Activated CD4-positive, alpha-beta memory T cell treated with anti-CD3 and anti-CD28 coated beads, Interleukin-2, amount 10 ng/mL, durations not matched to agents 7 days and 5 days (primary cell): ENCODE data around the gene PKLR. TPM values are rescaled to one million over a fixed set of nuclear protein-coding genes. Genes with fewer than 3 reads are reported as not detected.

Source experiments
- CTCF ChIA-PET: fragments of 350-600 bp; sonication (Branson Sonifier 250); formaldehyde crosslinking; loops from one replicate; lab custom pipeline; 2021; ENCODE audit warnings: antibody characterized with exemption, inconsistent platforms; lab: Charles Lee
- POLR2A ChIA-PET: fragments of 350-600 bp; sonication (Branson Sonifier 250); formaldehyde crosslinking; loops from one replicate; lab custom pipeline; 2021; ENCODE audit warnings: antibody characterized with exemption; lab: Charles Lee
- DNase-seq: peaks from one replicate; pipeline ENCODE4 v3.0.0-alpha.2; 2020
- H3K27ac Mint-ChIP-seq: one replicate; pipeline ENCODE4 v1.8.0; 2021; ENCODE audit warnings: mild to moderate bottlenecking, mixed read lengths
- H3K27me3 Mint-ChIP-seq: one replicate; pipeline ENCODE4 v1.8.0; 2021; ENCODE audit warnings: mixed read lengths
- H3K36me3 Mint-ChIP-seq: one replicate; pipeline ENCODE4 v1.8.0; 2021; ENCODE audit warnings: low read depth, mixed read lengths
- H3K4me1 Mint-ChIP-seq: one replicate; pipeline ENCODE4 v1.8.0; 2021; ENCODE audit warnings: mixed read lengths
- H3K4me3 Mint-ChIP-seq: one replicate; pipeline ENCODE4 v1.8.0; 2021; ENCODE audit warnings: mild to moderate bottlenecking, mixed read lengths
- H3K9me3 Mint-ChIP-seq: one replicate; pipeline ENCODE4 v1.8.0; 2021; ENCODE audit warnings: mixed read lengths
- total RNA-seq, 2 experiments: library from RNA; stranded (reverse); gene quantifications; one replicate each; pipeline ENCODE4 v1.2.3, GENCODE V29; 2021

The PKLR gene
- total RNA-seq, 2 experiments from 2014 or later, result not detected

DNA sequence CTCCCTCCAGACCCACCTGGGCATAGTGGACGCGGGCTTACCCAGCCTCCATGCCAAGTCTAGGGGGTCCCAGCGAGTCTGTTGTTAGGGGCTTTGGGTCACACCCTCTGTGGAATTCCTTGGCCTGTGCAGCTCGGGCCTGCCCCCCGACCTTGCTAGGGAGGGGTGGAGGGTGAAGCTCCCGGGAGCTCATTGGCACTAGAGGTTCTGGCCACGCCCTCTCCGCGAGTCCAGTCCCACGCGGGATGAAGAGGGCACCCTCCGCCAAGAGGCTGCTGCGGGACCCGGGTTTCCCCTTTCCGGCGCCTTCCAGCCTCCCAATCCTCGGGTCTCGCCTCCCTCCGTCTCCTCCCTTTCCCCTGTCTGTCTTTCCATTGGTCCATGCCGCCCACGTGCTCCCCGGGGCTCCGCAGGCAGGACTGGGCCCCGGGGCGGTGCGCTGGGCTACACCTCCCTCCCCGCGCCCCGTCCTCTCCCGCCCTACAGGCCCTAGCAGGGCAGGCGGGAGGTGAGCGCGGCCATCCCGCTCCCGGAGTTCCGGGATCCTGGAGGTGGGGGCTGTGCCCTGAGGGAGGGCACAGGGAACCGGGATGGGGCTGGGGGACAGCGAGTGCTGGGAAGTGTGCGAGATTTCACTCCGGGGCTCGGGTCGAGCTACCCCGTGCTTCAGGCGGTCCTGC lies 22.9 kb upstream of the PKLR start:
- no peaks in the 10 kb centered on the region for H3K27me3 Mint-ChIP-seq
- peaks cover 21% of the 10 kb centered on the region for H3K36me3 Mint-ChIP-seq
- CTCF ChIA-PET, result interaction anchor here (0.7 to 5.5 kb wide), 26 partner anchors 12 to 268 kb away, joined by 3 to 78 read pairs (median 5); partner anchors contain the start of genes CLK2, FDPS, KRTCAP2 and SCAMP3
- H3K4me1 Mint-ChIP-seq, result peaks cover 45% of the 10 kb centered on the region
- peak; percentile 92 for DNase-seq
- peak overlapping the region; percentile 85 for H3K4me3 Mint-ChIP-seq
- POLR2A ChIA-PET, result interaction anchor here (0.6 to 6.2 kb wide), 22 partner anchors 10 to 421 kb away, joined by 3 to 50 read pairs (median 3); partner anchors contain the start of genes ASH1L, CLK2, ENTREP3 and FDPS
- no peaks in the 10 kb centered on the region for H3K9me3 Mint-ChIP-seq
- H3K27ac Mint-ChIP-seq, result peak overlapping the region; percentile 78

- Mint-ChIP-seq H3K4me3 (peak overlapping the region; percentile 85), H3K9me3 (no peaks in the 10 kb centered on the region), H3K4me1 (peaks cover 48% of the 10 kb centered on the region), H3K27me3 (no peaks in the 10 kb centered on the region), H3K27ac (peak overlapping the region; percentile 78), H3K36me3 (peaks cover 26% of the 10 kb centered on the region)
- ChIA-PET CTCF (interaction anchor here (0.7 to 5.5 kb wide), 26 partner anchors 11 to 269 kb away, joined by 3 to 78 read pairs (median 5); partner anchors contain the start of genes CLK2, FDPS, KRTCAP2 and SCAMP3), POLR2A (interaction anchor here (0.7 to 6.2 kb wide), 20 partner anchors 11 to 422 kb away, joined by 3 to 50 read pairs (median 3); partner anchors contain the start of genes CLK2, ENTREP3, FDPS and KRTCAP2)
- DNase-seq, result peak; percentile 90
Measured at GRCh38 chr1:155323729-155324036, 22.4 kb upstream of the PKLR start.

- CTCF ChIA-PET, result interaction anchor here (0.7 to 5.5 kb wide), 29 partner anchors 11 to 269 kb away, joined by 3 to 78 read pairs (median 5); partner anchors contain the start of genes CLK2, FDPS, KRTCAP2 and MTX1
- POLR2A ChIA-PET, result interaction anchor here (0.7 to 6.2 kb wide), 19 partner anchors 11 to 422 kb away, joined by 3 to 50 read pairs (median 3); partner anchors contain the start of genes CLK2, ENTREP3, FDPS and KRTCAP2
- DNase-seq, result peak; percentile 87
- peaks cover 48% of the 10 kb centered on the region for H3K4me1 Mint-ChIP-seq
- H3K27ac Mint-ChIP-seq, result peak overlapping the region; percentile 78
- peak overlapping the region; percentile 85 for H3K4me3 Mint-ChIP-seq
- no peaks in the 10 kb centered on the region for H3K27me3 Mint-ChIP-seq
- H3K36me3 Mint-ChIP-seq, result peaks cover 32% of the 10 kb centered on the region
- no peaks in the 10 kb centered on the region for H3K9me3 Mint-ChIP-seq
Measured at GRCh38 chr1:155322953-155323728, 21.9 kb upstream of the PKLR start.

DNA sequence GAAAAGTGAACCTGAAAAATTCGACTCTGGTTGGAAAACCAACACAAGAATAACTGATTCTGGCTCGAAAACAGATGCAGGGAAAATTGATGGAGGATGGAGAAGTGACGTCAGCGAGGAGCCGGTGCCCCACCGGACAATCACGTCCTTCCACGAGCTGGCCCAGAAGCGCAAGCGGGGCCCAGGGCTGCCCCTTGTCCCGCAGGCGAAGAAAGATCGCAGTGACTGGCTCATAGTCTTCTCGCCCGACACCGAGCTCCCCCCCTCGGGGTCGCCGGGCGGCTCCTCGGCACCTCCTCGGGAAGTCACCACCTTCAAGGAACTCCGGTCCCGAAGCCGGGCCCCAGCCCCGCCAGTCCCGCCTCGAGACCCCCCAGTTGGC lies 21.3 kb upstream of the PKLR start:
- CTCF ChIA-PET, result interaction anchor here (1.0 to 5.5 kb wide), 10 partner anchors 10 to 237 kb away, joined by 3 to 78 read pairs (median 4); partner anchors contain the start of genes CLK2, MTX1, SCAMP3 and THBS3
- Mint-ChIP-seq H3K9me3 (no peaks in the 10 kb centered on the region), H3K36me3 (peaks cover 32% of the 10 kb centered on the region), H3K4me3 (peak overlapping the region; percentile 66), H3K27me3 (no peaks in the 10 kb centered on the region), H3K27ac (peak overlapping the region; percentile 19), H3K4me1 (peaks cover 50% of the 10 kb centered on the region)
- DNase-seq, result peak; percentile 32
- POLR2A ChIA-PET, result interaction anchor here (1.6 to 6.2 kb wide), 7 partner anchors 13 to 129 kb away, joined by 6 to 50 read pairs (median 20); partner anchors contain the start of genes CLK2, FDPS and SCAMP3

GRCh38 chr1:155321639-155322503 lies 20.6 kb upstream of the PKLR start:
- H3K27ac Mint-ChIP-seq, result peak overlapping the region; percentile 19
- ChIA-PET CTCF (interaction anchor here (1.0 to 5.5 kb wide), 11 partner anchors 10 to 236 kb away, joined by 3 to 78 read pairs (median 4); partner anchors contain the start of genes CLK2, FDPS, MTX1 and SCAMP3), POLR2A (interaction anchor here (0.6 to 6.2 kb wide), 7 partner anchors 12 to 78 kb away, joined by 3 to 50 read pairs (median 10); partner anchors contain the start of genes CLK2 and FDPS)
- peaks cover 50% of the 10 kb centered on the region for H3K4me1 Mint-ChIP-seq
- DNase-seq, result no peak
- no peaks in the 10 kb centered on the region for H3K27me3 Mint-ChIP-seq
- peak overlapping the region; percentile 66 for H3K4me3 Mint-ChIP-seq
- H3K36me3 Mint-ChIP-seq, result peaks cover 32% of the 10 kb centered on the region
- H3K9me3 Mint-ChIP-seq, result no peaks in the 10 kb centered on the region

DNA sequence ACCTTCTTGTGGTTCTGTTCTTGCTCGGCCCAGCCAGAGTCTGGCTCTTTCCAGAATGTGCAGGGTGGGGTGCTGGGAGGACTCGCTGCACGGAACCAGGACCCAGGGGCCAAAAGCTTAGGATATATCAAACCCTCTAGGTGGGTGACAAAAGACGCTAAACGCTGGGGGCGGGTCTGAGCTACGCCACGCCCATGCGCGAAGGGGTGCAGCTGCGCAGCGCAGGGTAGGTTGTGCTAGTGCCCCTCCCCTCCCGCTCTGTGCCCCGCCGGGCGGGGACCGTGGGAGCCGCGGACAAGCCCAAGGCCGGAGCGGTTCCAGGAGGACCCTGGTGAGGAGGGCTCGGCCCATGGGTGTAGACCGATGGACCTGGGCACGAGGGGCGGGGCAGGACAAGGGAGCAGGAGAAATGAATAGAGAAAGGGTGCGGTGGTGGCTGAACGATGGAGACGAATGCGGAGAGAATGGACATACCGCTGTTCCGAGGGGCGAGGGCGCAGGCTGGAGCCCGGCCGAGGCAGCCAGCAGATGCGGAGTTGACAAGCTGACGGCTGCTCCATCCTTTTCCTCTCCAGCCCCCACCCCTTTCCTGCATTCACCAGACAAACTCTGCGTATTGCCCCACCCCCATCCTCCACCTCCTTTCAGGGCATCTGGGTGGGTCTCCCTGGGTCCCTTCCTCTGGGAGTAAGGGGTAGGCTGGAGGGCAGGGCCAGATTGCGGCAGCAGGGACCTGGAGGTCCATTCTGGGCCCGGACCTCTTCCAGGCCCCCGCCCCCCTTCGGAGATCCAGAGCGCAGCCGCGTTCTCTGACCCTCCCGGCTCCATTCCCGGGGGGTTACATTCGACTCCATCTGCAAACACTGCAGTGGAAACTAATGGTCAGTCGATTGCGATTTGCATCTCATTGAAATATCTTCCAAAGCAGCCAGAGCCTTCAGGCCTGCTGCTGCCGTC lies 19.7 kb upstream of the PKLR start, which contains the start of gene RUSC1:
Gene RUSC1 (plus strand): TSS at position 234 of the 957 bp plus-strand sequence. CDS start 880 bp downstream, outside the sequence.
- peaks cover 36% of the 10 kb centered on the region for H3K36me3 Mint-ChIP-seq
- CTCF ChIA-PET, result interaction anchor here (0.6 to 5.5 kb wide), 9 partner anchors 9 to 236 kb away, joined by 3 to 78 read pairs (median 4); partner anchors contain the start of genes FDPS and THBS3
- H3K4me3 Mint-ChIP-seq, result peak within 1 kb of the TSS; percentile 66
- peak; percentile 79 for DNase-seq
- H3K27me3 Mint-ChIP-seq, result no peaks in the 10 kb centered on the region
- no peaks in the 10 kb centered on the region for H3K9me3 Mint-ChIP-seq
- POLR2A ChIA-PET, result interaction anchor here (0.6 to 6.2 kb wide), 7 partner anchors 11 to 77 kb away, joined by 3 to 50 read pairs (median 3); partner anchors contain the start of gene FDPS
- peak within 1 kb of the TSS; percentile 46 for H3K27ac Mint-ChIP-seq
- H3K4me1 Mint-ChIP-seq, result peaks cover 46% of the 10 kb centered on the region

DNA sequence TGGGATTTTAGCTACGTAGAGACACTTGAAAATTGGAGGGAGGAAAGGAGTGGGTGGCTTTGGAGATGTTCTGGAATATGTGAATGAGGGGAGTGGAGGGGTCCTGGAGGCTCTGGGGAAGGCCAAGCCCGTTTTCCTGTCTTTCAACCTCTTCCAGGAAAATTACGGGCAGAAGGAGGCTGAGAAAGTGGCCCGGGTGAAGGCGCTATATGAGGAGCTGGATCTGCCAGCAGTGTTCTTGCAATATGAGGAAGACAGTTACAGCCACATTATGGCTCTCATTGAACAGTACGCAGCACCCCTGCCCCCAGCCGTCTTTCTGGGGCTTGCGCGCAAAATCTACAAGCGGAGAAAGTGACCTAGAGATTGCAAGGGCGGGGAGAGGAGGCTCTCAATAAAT lies 19.0 kb upstream of the PKLR start:
- Mint-ChIP-seq H3K9me3 (no peaks in the 10 kb centered on the region), H3K4me3 (peak overlapping the region; percentile 66), H3K4me1 (peaks cover 41% of the 10 kb centered on the region), H3K27ac (peak overlapping the region; percentile 46), H3K36me3 (peaks cover 36% of the 10 kb centered on the region), H3K27me3 (no peaks in the 10 kb centered on the region)
- POLR2A ChIA-PET, result interaction anchor here (1.0 to 6.2 kb wide), 5 partner anchors 10 to 70 kb away, joined by 3 to 50 read pairs (median 3); partner anchors contain the start of genes ENTREP3 and FDPS
- CTCF ChIA-PET, result interaction anchor here (0.6 to 5.5 kb wide), 7 partner anchors 9 to 235 kb away, joined by 3 to 78 read pairs (median 3); partner anchors contain the start of genes FDPS and THBS3
- DNase-seq, result peak; percentile 22

DNA sequence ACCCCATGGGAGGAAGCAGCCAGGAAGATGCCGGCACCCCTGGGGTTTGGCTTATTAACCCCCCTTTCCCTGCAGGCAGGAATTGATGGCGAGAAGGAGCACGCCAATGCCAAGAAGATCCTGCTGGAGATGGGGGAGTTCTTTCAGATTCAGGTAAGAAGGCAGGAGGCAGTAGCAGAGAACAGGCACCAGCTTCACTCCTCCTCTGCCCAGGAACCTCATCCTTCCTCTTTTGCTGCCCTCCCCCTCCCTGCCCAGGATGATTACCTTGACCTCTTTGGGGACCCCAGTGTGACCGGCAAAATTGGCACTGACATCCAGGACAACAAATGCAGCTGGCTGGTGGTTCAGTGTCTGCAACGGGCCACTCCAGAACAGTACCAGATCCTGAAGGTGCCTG lies 18.3 kb upstream of the PKLR start:
- CTCF ChIA-PET, result interaction anchor here (1.4 to 5.5 kb wide), 2 partner anchors 68 to 112 kb away, joined by 4 to 78 read pairs; partner anchors contain the start of gene THBS3
- Mint-ChIP-seq H3K27me3 (no peaks in the 10 kb centered on the region), H3K36me3 (peaks cover 41% of the 10 kb centered on the region), H3K9me3 (no peaks in the 10 kb centered on the region), H3K27ac (no peak overlapping the region), H3K4me1 (peaks cover 38% of the 10 kb centered on the region), H3K4me3 (no peak overlapping the region)
- DNase-seq, result no peak
- POLR2A ChIA-PET, result interaction anchor here (0.7 to 6.2 kb wide), 6 partner anchors 10 to 217 kb away, joined by 3 to 50 read pairs (median 7); partner anchors contain the start of genes CLK2, ENTREP3 and FDPS

DNA sequence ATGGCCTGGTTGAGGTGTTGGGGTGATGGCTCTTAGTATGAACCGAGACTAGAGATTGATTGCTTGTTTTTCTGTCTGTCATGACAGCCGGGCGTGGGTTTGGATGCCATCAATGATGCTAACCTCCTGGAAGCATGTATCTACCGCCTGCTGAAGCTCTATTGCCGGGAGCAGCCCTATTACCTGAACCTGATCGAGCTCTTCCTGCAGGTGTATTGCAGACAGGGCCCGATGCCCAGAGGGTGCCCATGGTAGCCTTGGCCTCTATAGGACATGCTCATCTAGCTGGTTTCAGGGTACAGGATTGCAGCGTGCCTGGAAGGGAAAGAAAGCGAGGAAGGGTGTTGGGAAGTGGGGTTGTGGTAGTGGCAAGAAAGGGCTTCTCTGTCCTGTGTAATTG lies 16.8 kb upstream of the PKLR start:
- H3K4me3 Mint-ChIP-seq, result no peak overlapping the region
- H3K27me3 Mint-ChIP-seq, result no peaks in the 10 kb centered on the region
- ChIA-PET CTCF (interaction anchor here (0.9 kb wide), 1 partner anchor 67 kb away, joined by 4 read pairs; no protein-coding TSS in a partner anchor), POLR2A (interaction anchor here (0.7 to 2.3 kb wide), 3 partner anchors 10 to 45 kb away, joined by 3 to 9 read pairs (median 5); partner anchors contain the start of genes CLK2 and FDPS)
- no peak overlapping the region for H3K27ac Mint-ChIP-seq
- peaks cover 43% of the 10 kb centered on the region for H3K4me1 Mint-ChIP-seq
- no peak for DNase-seq
- H3K36me3 Mint-ChIP-seq, result peaks cover 50% of the 10 kb centered on the region
- no peaks in the 10 kb centered on the region for H3K9me3 Mint-ChIP-seq

GRCh38 chr1:155316922-155317321 lies 15.7 kb upstream of the PKLR start:
- no peak for DNase-seq
- no peaks in the 10 kb centered on the region for H3K9me3 Mint-ChIP-seq
- H3K27me3 Mint-ChIP-seq, result no peaks in the 10 kb centered on the region
- no peak overlapping the region for H3K4me3 Mint-ChIP-seq
- peak overlapping the region; percentile 12 for H3K27ac Mint-ChIP-seq
- peaks cover 44% of the 10 kb centered on the region for H3K4me1 Mint-ChIP-seq
- H3K36me3 Mint-ChIP-seq, result peaks cover 58% of the 10 kb centered on the region
- ChIA-PET CTCF (interaction anchor here (0.9 to 1.2 kb wide), 3 partner anchors 9 to 66 kb away, joined by 3 read pairs; partner anchors contain the start of gene FDPS), POLR2A (interaction anchor here (0.6 to 2.3 kb wide), 2 partner anchors 9 to 44 kb away, joined by 3 to 9 read pairs; partner anchors contain the start of gene FDPS)
